Upper lobe of left lung (tissue), 6 donors: ENCODE results near the gene CD109. TPM values are rescaled to one million over a fixed set of nuclear protein-coding genes. Genes with fewer than 3 reads are reported as not detected.
"Not testable (repeated sequence)": the region's sequence is repeated elsewhere in the genome, so short reads cannot be mapped to it uniquely, and the experiment has no call there.

Experiments
- ATAC-seq, 2 donors: fragments of 200-7000 bp; cut with Tn5 transposase; one replicate each; pipeline ENCODE4 v1.9.1; 2022; ENCODE audit warnings: mild to moderate bottlenecking in 2 of 2, moderate library complexity in 2 of 2; ENCODE audit not compliant: low FRiP score in 2 of 2
- DNase-seq, 2 donors: peaks; one replicate each; pipeline ENCODE4 v3.0.0-alpha.2; 2019 to 2020
- H3K27ac ChIP-seq, 4 donors: fragments of 200-600 bp; sonication (generic); one replicate each; pipeline ENCODE4 v1.5.1; 2016 to 2019
- H3K27me3 ChIP-seq, 4 donors: fragments of 200-600 bp; sonication (generic); one replicate each; pipeline ENCODE4 v1.5.1; 2017 to 2019
- H3K36me3 ChIP-seq, 4 donors: fragments of 200-600 bp; sonication (generic); one replicate each; pipeline ENCODE4 v1.5.1; 2016 to 2019
- H3K4me1 ChIP-seq, 4 donors: fragments of 200-600 bp; sonication (generic); one replicate each; pipeline ENCODE4 v1.5.1; 2018 to 2019
- H3K4me3 ChIP-seq, 4 donors: fragments of 200-600 bp; sonication (generic); one replicate each; pipeline ENCODE4 v1.5.1; 2017 to 2019; ENCODE audit warnings: mild to moderate bottlenecking in 2 of 4, moderate library complexity in 1 of 4
- H3K9me3 ChIP-seq, 4 donors: fragments of 200-600 bp; sonication (generic); one replicate each; pipeline ENCODE4 v1.5.1; 2018 to 2019
- CTCF ChIP-seq, 6 experiments: fragments of 450-650 bp in 4 of 6; fragments of 200-600 bp in 2 of 6; sonication (generic) in 2 of 6; IDR thresholded peaks; one replicate each; pipeline ENCODE4 v1.5.1; 2016 to 2019; ENCODE audit warnings: antibody characterized with exemption in 6 of 6
- EP300 ChIP-seq, 4 donors: sonication (generic); formaldehyde crosslinking; IDR thresholded peaks; one replicate each; pipeline ENCODE4 v1.5.1; 2017; ENCODE audit warnings: antibody characterized with exemption in 4 of 4, control low read depth in 2 of 4
- POLR2A ChIP-seq, 4 donors: fragments of 450-650 bp; IDR thresholded peaks; one replicate each; pipeline ENCODE4 v1.5.1; 2016 to 2017; ENCODE audit warnings: antibody characterized with exemption in 4 of 4, mild to moderate bottlenecking in 2 of 4
- POLR2AphosphoS5 ChIP-seq, 2 donors: sonication (generic); formaldehyde crosslinking; IDR thresholded peaks; one replicate each; pipeline ENCODE4 v1.5.1; 2017; ENCODE audit warnings: antibody characterized with exemption in 2 of 2
- WGBS, 2 donors: methylation state at CpG; one replicate each; pipeline ENCODE4 v1.1.5; 2017 to 2018; 5-methylcytosine and 5-hydroxymethylcytosine counted together
- total RNA-seq, 6 donors: library from RNA; depleted of rRNA in 4 of 6; stranded (reverse); fragments of >200 nt in 4 of 6; gene quantifications; one replicate each; pipeline versions ENCODE4 v1.1.0 to v1.2.1, GENCODE V29; 2016 to 2021
- donor health status: DM: no; HTN: no; CAD: no; lungs with moderate emphysema.
- donor health status: DM: no; HTN: yes; CAD: no; lungs with severe emphysema.

The CD109 gene
- total RNA-seq, 6 donors from 2014 or later = 4.2 to 25.5 (median 21.3) TPM

GRCh38 chr6:73802366-73802765 is 106.4 kb downstream of the CD109 start:
- Histone ChIP-seq H3K9me3 (no peaks in the 10 kb centered on the region), H3K36me3 (peaks cover 0 to 7% (median 0%) of the 10 kb centered on the region in 4 donors), H3K4me1 (no peaks in the 10 kb centered on the region), H3K27me3 (no peaks in the 10 kb centered on the region), H3K4me3 (no peak overlapping the region), H3K27ac (no peak overlapping the region)
- DNase-seq (no peak), ATAC-seq (no peak)
- TF ChIP-seq POLR2AphosphoS5 (IDR thresholded peaks at IDR 0.05) = no peak
- TF ChIP-seq EP300 (IDR thresholded peaks at IDR 0.05) = no peak
- no peak for TF ChIP-seq POLR2A (IDR thresholded peaks at IDR 0.05)
- WGBS, 2 donors = 73 to 76% methylated on average over 2 of the region's 2 CpGs

GRCh38 chr6:73803562-73804241 is 107.7 kb downstream of the CD109 start:
- WGBS, 2 donors = 50 to 62% methylated on average over 5 of the region's 5 CpGs
- ATAC-seq (peak in 1 of 2 donors; percentile 35), DNase-seq (peak in 1 of 2 donors; percentile 23)

GRCh38 chr6:73805221-73805620 is 109.2 kb downstream of the CD109 start:
- peaks cover 0 to 12% (median 0%) of the 10 kb centered on the region in 4 donors for H3K36me3 ChIP-seq
- H3K9me3 ChIP-seq, H3K27ac ChIP-seq, H3K27me3 ChIP-seq, H3K4me3 ChIP-seq, H3K4me1 ChIP-seq, ATAC-seq, DNase-seq: not testable (repeated sequence)
- WGBS, 2 donors = 72 to 83% methylated on average over 6 to 7 of the region's 7 CpGs

More at GRCh38 chr6:73803562-73804241, 107.7 kb downstream of the CD109 start:
- H3K4me1 ChIP-seq = no peaks in the 10 kb centered on the region
- no peak overlapping the region for H3K27ac ChIP-seq
- H3K36me3 ChIP-seq = peaks cover 0 to 12% (median 0%) of the 10 kb centered on the region in 4 donors
- H3K9me3 ChIP-seq = no peaks in the 10 kb centered on the region
- no peak overlapping the region for H3K4me3 ChIP-seq
- H3K27me3 ChIP-seq = no peaks in the 10 kb centered on the region
- TF ChIP-seq EP300 (IDR thresholded peaks at IDR 0.05) (no peak), POLR2AphosphoS5 (IDR thresholded peaks at IDR 0.05) (no peak), CTCF (IDR thresholded peaks at IDR 0.05) (peak in 1 of 6 experiments; percentile 12), POLR2A (IDR thresholded peaks at IDR 0.05) (no peak)

GRCh38 chr6:73805982-73806381 is 110.0 kb downstream of the CD109 start:
- ATAC-seq, H3K27me3 ChIP-seq, H3K9me3 ChIP-seq, H3K4me1 ChIP-seq, H3K27ac ChIP-seq, H3K4me3 ChIP-seq, DNase-seq: not testable (repeated sequence)
- WGBS, 2 donors = 96 to 97% methylated on average over 3 of the region's 4 CpGs
- H3K36me3 ChIP-seq = peaks cover 0 to 17% (median 0%) of the 10 kb centered on the region in 4 donors

GRCh38 chr6:73811706-73812105 is 115.7 kb downstream of the CD109 start:
- H3K4me3 ChIP-seq = no peak overlapping the region
- no peaks in the 10 kb centered on the region for H3K27me3 ChIP-seq
- peaks cover 0 to 31% (median 0%) of the 10 kb centered on the region in 4 donors for H3K36me3 ChIP-seq
- no peaks in the 10 kb centered on the region for H3K4me1 ChIP-seq
- H3K9me3 ChIP-seq = no peaks in the 10 kb centered on the region
- DNase-seq = no peak
- H3K27ac ChIP-seq = no peak overlapping the region
- no peak for ATAC-seq
- TF ChIP-seq CTCF (IDR thresholded peaks at IDR 0.05) (no peak), EP300 (IDR thresholded peaks at IDR 0.05) (no peak), POLR2AphosphoS5 (IDR thresholded peaks at IDR 0.05) (no peak), POLR2A (IDR thresholded peaks at IDR 0.05) (no peak)

- Histone ChIP-seq H3K27me3 (no peaks in the 10 kb centered on the region), H3K9me3 (no peaks in the 10 kb centered on the region), H3K27ac (no peak overlapping the region), H3K4me1 (no peaks in the 10 kb centered on the region), H3K4me3 (no peak overlapping the region), H3K36me3 (peaks cover 0 to 31% (median 2%) of the 10 kb centered on the region in 4 donors)
- TF ChIP-seq POLR2AphosphoS5 (IDR thresholded peaks at IDR 0.05) = no peak
- TF ChIP-seq CTCF (IDR thresholded peaks at IDR 0.05) = no peak
- TF ChIP-seq POLR2A (IDR thresholded peaks at IDR 0.05) = no peak
- TF ChIP-seq EP300 (IDR thresholded peaks at IDR 0.05) = no peak
- 73 to 85% methylated on average over 1 of the region's 1 CpG for WGBS, 2 donors
- DNase-seq (no peak), ATAC-seq (no peak)
These were observed 121.2 kb downstream of the CD109 start for GRCh38 chr6:73817253-73817652.
